ENCODE data around the gene TARDBP. TPM values are rescaled to one million over a fixed set of nuclear protein-coding genes. Genes with fewer than 3 reads are reported as not detected.

The TARDBP gene
- total RNA-seq (2022; extraction: Qiagen RNA extraction; ENCODE audit: low read depth): 180 to 243 TPM (median 204 TPM) in 5 replicates

DNA sequence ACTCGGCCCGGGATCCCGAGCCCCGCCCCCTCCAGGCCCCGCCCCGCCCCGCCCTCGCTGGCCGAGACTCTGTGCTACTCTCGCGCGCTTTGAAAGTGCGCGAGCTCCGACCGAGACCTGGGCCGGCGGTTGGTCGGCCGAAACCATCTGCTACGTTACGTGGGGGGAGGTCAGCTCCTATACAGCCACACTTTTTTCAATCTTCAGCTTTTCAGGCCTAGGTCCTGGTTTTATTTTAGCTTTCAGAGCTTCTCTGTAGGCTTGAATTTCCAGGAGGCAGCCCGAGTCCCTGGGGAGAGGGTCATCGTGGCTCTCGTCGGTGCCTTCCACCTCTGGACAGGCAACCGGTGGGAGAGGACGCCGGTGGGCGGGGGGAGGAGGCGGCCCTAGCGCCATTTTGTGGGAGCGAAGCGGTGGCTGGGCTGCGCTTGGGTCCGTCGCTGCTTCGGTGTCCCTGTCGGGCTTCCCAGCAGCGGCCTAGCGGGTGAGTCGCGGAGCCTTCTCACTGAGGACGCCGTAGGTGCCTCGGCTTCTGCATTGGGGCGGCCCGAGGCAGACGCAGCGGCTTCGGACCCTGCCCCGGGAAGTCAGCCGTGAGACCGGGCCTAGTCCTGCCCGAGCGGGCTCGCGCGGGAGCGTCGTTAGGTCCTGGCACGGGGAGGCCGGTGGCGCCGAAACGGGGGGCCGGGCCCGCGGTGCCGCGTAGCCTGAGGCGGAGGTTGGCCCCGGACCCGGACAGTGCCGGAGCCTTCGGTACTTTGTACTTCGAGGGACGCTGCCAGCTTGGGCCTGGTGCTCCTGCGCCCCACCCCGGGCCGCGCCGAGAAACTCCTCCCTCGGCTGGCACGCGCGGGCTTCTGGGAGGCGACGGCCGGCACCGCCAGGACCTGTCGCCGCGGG is at the start of gene TARDBP:
Gene TARDBP, plus strand, starts transcription at position 395 of the 900 bp plus-strand sequence. CDS start 1,074 bp downstream, outside the sequence.

GRCh38 chr1:11046625-11047365 is 34.3 kb downstream of the TARDBP start, which contains the start of gene MASP2:
Gene MASP2 (minus strand): TSS chr1:11047239. CDS start chr1:11047207, 32 bp downstream.

DNA sequence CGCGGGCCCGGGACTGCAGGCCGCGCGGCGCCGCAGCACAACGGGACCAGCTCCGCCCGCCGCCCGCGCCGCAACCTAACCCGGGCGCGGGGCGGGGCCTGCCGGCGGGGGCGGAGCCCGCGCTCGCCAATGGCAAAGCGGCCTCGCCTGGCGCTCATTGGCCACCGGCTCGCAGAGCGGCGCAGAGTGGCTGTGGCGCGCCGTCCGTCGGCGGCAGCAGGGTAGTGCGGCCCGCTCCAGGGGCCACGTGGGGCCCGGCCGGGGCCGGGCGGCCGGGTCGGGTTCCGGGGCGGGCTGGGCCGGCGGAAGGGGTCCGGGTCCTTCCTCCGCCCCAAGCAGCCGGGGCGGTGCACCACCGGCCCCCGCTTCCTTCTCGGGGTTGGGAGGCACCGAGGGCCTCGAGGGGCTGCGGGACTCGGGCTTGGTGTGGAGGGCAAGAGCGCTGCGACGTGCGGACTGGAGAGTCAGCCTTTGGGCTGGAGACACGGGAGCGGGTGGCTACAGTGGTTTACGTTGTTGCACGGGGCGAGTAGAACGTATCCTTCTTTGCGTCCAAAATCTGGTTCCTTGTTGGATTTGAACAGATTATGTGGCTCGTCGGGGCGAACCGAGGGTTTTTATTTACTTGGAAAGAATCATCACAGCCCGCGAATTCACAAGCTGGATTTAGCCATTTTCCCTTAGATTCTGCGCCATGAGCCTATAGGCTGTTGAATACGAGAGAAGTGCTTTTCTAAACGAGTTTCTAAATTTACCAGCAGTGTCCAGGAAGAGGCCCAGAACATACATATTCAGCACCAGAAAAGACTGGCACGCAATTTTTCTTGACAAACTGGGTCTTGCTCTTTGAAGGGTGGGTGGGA is 47.7 kb downstream of the TARDBP start, which contains the start of gene SRM:
Gene SRM, minus strand, starts transcription at position 51 of the 863 bp plus-strand sequence. CDS start 75 bp downstream, outside the sequence.

Other genes with a start within 250 kb of the TARDBP start
- 1.7 to 2.5 TPM (median 1.8 TPM) in 5 replicates for gene CASZ1, start 216.0 kb upstream of the TARDBP start, total RNA-seq (2022; extraction: Qiagen RNA extraction; ENCODE audit: low read depth)
- 0.09 to 0.27 TPM (median 0.18 TPM) in 4 of 5 replicates, not detected in the other for gene MASP2, start 34.6 kb downstream of the TARDBP start, total RNA-seq (2022; extraction: Qiagen RNA extraction; ENCODE audit: low read depth)
- gene SRM, start 47.4 kb downstream of the TARDBP start, total RNA-seq (2022; extraction: Qiagen RNA extraction; ENCODE audit: low read depth): 139 to 226 TPM (median 216 TPM) in 5 replicates
- 35.4 to 39.8 TPM (median 37.9 TPM) in 5 replicates for gene EXOSC10, start 87.2 kb downstream of the TARDBP start, total RNA-seq (2022; extraction: Qiagen RNA extraction; ENCODE audit: low read depth)
- not detected in 5 replicates for gene ANGPTL7, start 176.7 kb downstream of the TARDBP start, total RNA-seq (2022; extraction: Qiagen RNA extraction; ENCODE audit: low read depth)
- 14.5 to 17.0 TPM (median 15.3 TPM) in 5 replicates for gene MTOR, start 249.9 kb downstream of the TARDBP start, total RNA-seq (2022; extraction: Qiagen RNA extraction; ENCODE audit: low read depth)